Right cardiac atrium (tissue), 5 donors: ENCODE data around the gene DPPA5. TPM values are rescaled to one million over a fixed set of nuclear protein-coding genes. Genes with fewer than 3 reads are reported as not detected.
A peak's percentile ranks its signal among the peaks of the same experiment; 100 is the strongest.
"Not testable (repeated sequence)": the region's sequence is repeated elsewhere in the genome, so short reads cannot be mapped to it uniquely, and the experiment has no call there.

Experiments
- ATAC-seq, 2 donors: fragments of 200-7000 bp; cut with Tn5 transposase; one replicate each; pipeline versions ENCODE4 v1.8.0 to v1.9.1; 2020; ENCODE audit warnings: moderate library complexity in 2 of 2, mild to moderate bottlenecking in 1 of 2
- DNase-seq, 3 donors: peaks; one replicate each; pipeline ENCODE4 v3.0.0-alpha.2; 2020
- H3K27ac ChIP-seq: one replicate; pipeline ENCODE4 v1.5.1; 2013; ENCODE audit warnings: mild to moderate bottlenecking, low read length, control low read depth, moderate library complexity
- H3K27me3 ChIP-seq: one replicate; pipeline ENCODE4 v1.6.1; 2013; ENCODE audit not compliant: control insufficient read depth, insufficient read depth
- H3K4me1 ChIP-seq: one replicate; pipeline ENCODE4 v1.6.1; 2013; ENCODE audit warnings: low read length; ENCODE audit not compliant: control insufficient read depth, insufficient read depth
- H3K4me3 ChIP-seq: one replicate; pipeline ENCODE4 v1.5.1; 2013; ENCODE audit warnings: low read length, control low read depth
- H3K9me3 ChIP-seq: one replicate; pipeline ENCODE4 v1.6.1; 2013; ENCODE audit warnings: low read length; ENCODE audit not compliant: control insufficient read depth
- WGBS: extraction: QIAGEN DNeasy Blood & Tissue Kit; methylation state at CpG from one replicate; pipeline ENCODE4 v1.1.7; 2013; 5-methylcytosine and 5-hydroxymethylcytosine counted together
- intact Hi-C, 4 donors: fragments of 100-400 bp; cut with DNase I; formaldehyde crosslinking; loops; one replicate each; pipeline versions ENCODE4 v1.11.0 to v1.14.0; 2022 to 2023
- polyA plus RNA-seq: library from polyadenylated mRNA; stranded (reverse); fragments of 200-250 nt; gene quantifications from one replicate; pipeline ENCODE4 v1.2.3, GENCODE V29; 2013
- total RNA-seq, 4 donors: library from RNA; stranded (reverse); fragmentation: NEBNext Ultra II Directional; extraction: Animal tissue kit (Norgen Biotek cat#: 25700); gene quantifications; one replicate each; pipeline ENCODE4 v1.2.1, GENCODE V29; 2021
- donor health status: healthy with polysubstance abuse.
- donor health status: DM: no; HTN: yes; CAD: no.
- donor health status: DM: no; HTN: no; CAD: no.
- donor health status: DM: no; HTN: yes; CAD: no; lungs with severe emphysema.
- donor health status: DM: yes; HTN: yes; CAD: no.

DPPA5 gene
- total and polyA plus RNA-seq, 5 donors: not detected

DNA sequence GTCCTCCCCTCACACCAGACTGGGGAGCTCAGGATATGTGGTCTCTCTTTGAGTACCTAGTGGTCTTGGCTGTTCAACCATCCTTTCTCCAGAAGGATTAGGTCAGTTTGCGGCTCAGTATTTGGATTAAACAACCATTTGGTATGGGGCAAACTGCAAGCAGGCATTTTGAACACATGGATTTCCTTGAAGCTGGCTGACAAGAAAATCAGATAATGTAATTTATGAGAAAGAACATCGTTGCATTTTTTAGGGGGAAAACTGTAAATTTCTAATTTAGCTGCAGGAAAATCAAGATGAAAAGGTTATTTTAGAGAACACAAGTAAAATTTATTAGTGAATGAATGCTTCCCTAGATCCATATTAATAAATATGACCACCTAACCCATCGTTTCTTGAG is 25.3 kb downstream of the DPPA5 start:
- H3K9me3 ChIP-seq: no peaks in the 10 kb centered on the region
- no peaks in the 10 kb centered on the region for H3K4me1 ChIP-seq
- H3K4me3 ChIP-seq: no peak overlapping the region
- ATAC-seq: no peak
- no peak for DNase-seq
- intact Hi-C loops: loop anchor here in 2 of 4 donors (5.0 to 10.0 kb wide), 2 partner anchors 41 to 914 kb away; no protein-coding TSS in a partner anchor
- H3K27me3 ChIP-seq: no peaks in the 10 kb centered on the region
- H3K27ac ChIP-seq: no peak overlapping the region
- WGBS: 66% methylated on average over 3 of the region's 3 CpGs

DNA sequence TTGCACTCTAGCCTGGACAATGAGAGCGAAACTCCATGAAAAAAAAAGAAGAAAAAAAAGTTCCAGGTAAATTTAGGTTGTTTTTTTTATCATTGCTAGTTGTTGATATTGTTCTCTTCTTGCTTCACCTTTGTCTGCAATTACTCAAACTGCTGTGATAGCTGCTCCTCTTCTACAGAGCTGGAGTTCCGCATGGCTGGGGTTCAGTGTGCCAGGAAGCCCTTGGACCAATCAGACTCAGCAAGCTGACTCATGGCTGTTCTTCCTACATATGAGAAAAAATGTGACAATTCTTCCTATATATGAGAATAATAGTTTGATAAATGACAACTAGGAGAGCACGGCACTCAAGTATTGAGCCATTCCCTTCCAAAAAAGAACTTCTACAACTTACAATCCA is 28.4 kb downstream of the DPPA5 start:
- H3K4me1 ChIP-seq: no peaks in the 10 kb centered on the region
- no peaks in the 10 kb centered on the region for H3K9me3 ChIP-seq
- no peak overlapping the region for H3K4me3 ChIP-seq
- no peak overlapping the region for H3K27ac ChIP-seq
- intact Hi-C loops: loop anchor here in 2 of 4 donors (5.0 to 10.0 kb wide), 2 partner anchors 38 to 911 kb away; no protein-coding TSS in a partner anchor
- ATAC-seq (no peak), DNase-seq (no peak)
- no peaks in the 10 kb centered on the region for H3K27me3 ChIP-seq
- WGBS: 91% methylated on average over 3 of the region's 3 CpGs

DNA sequence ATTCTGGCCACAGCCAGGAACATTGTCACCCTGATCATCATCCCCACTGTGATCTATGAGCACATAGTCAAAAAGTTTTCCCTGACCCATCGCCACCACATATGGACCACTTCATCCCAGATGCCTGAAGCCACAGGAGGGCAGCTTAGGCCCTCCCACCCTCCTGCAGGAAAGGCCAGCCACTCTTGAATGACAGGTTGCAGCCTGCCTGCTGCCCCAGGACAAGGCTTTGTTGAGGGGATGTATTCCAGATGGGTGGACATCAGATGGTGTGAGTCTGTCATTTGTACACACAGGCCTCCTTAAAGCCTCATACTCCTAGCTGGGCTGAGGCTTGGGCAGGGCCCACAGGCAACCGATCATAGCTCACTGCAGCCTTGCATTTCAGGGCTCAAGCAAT is 30.8 kb downstream of the DPPA5 start:
- Histone ChIP-seq H3K9me3 (no peaks in the 10 kb centered on the region), H3K4me1 (no peaks in the 10 kb centered on the region), H3K4me3 (no peak overlapping the region), H3K27me3 (no peaks in the 10 kb centered on the region), H3K27ac (no peak overlapping the region)
- intact Hi-C loops: loop anchor here in 1 of 4 donors (10.0 kb wide), 1 partner anchor 909 kb away; no protein-coding TSS in a partner anchor
- WGBS: 82% methylated on average over 2 of the region's 2 CpGs
- DNase-seq (no peak), ATAC-seq (no peak)

DNA sequence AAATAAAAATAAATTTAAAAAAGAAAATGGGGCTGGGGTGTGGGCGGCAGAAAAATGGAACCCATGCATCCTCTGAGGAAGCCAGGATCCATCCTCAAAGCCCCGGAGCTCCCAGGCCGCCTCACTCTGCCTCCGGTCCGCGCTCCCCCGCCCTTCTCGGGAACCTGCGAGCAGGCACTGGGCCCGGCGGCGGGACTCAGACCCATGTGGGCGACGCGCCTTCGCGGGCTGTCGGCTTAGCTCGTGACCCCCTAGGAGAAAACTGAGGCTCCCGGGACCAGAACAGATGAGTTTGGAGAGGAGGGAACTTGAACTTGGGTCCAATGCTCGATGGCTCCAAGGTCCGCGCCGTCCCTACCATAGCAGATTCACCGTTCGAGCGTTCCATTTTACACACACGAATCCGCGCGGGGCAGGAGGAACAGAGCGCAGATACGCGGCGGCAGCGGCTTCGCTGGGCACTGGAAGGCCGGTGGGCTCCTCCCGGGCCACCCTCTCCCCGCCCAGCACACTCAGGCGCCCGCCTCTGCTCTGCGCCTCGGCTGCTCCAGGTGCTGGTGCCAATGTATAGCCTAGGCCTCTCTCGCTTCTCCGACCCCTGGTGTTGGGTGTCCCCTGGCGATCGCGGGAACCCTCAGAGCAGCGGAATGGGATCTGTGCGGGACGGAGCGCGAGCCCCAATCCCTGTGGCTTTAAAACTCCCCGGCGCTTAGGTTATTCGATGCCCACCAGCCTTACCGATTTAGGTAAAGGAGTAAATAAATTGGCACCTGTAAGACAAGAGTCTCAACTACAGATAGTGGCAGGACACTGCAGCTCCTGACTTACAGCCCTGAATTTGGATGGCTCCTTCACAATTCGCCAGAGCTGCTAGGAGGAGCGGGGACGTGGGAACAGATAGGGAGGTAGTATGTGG is 39.2 kb downstream of the DPPA5 start:
- Histone ChIP-seq H3K9me3 (no peaks in the 10 kb centered on the region), H3K4me3 (no peak overlapping the region), H3K27ac (no peak overlapping the region), H3K27me3 (no peaks in the 10 kb centered on the region), H3K4me1 (no peaks in the 10 kb centered on the region)
- intact Hi-C loops: no loop called here
- ATAC-seq (no peak), DNase-seq (peak in 1 of 3 donors; percentile 46)
- WGBS: 10% methylated on average over 61 of the region's 61 CpGs

DNA sequence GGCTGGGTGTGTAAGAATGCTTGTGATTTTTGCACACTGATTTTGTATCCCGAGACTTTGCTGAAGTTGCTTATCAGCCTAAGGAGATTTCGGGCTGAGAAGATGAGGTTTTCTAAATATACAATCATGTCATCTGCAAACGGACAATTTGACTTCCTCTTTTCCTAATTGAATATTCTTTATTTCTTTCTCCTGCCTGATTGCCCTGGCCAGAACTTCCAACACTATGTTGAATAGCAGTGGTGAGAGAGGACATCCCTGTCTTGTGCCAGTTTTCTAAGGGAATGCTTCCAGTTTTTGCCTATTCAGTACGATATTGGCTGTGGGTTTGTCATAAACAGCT is 43.6 kb downstream of the DPPA5 start:
- H3K27ac ChIP-seq, H3K9me3 ChIP-seq, DNase-seq, H3K27me3 ChIP-seq, H3K4me1 ChIP-seq, intact Hi-C loops, ATAC-seq: not testable (repeated sequence)
- 9% methylated on average over 4 of the region's 4 CpGs for WGBS
- H3K4me3 ChIP-seq: peak overlapping the region; percentile 76

DNA sequence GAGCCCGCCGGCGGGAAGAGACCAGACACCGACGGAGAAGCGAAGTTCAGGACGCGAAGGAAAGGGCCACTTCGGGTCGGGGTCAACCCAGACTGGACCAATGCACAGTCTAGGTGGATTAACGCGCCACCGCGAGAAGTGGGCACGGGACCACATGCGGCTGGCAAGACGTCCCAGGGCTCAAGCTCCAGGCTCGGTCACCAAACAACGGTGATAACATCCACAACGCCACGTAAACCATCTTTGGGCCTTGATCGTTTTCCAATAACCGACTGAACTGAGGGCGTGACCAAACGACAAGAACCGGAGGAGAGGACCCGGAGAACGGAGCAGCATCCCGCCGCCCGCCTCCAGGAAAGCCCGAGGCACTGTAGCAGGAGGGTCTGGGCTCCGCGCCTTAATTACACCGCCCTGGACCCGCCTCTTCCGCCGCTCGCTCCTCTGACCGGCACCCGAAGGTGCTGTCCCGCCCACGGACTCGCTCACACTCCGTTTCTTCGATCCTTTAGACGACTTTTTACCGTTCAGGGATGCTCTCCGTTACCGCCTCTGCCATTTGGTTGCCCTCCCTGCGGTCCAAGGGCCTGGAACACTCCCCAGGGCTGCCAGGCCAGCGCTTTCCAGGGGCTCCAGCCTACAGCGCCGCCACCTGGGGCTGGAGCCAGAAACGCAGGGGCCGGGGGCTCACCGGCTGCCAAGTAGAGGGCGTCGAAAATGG is 44.1 kb downstream of the DPPA5 start:
- no peaks in the 10 kb centered on the region for H3K9me3 ChIP-seq
- DNase-seq: peak; percentile 55 to 86 (median 82)
- H3K4me1 ChIP-seq: no peaks in the 10 kb centered on the region
- ATAC-seq: peak; percentile 96 to 97
- WGBS: under 1% methylated on average over 59 of the region's 59 CpGs
- H3K27me3 ChIP-seq: no peaks in the 10 kb centered on the region
- H3K4me3 ChIP-seq: peak overlapping the region; percentile 76
- intact Hi-C loops: no loop called here
- H3K27ac ChIP-seq: no peak overlapping the region

DNA sequence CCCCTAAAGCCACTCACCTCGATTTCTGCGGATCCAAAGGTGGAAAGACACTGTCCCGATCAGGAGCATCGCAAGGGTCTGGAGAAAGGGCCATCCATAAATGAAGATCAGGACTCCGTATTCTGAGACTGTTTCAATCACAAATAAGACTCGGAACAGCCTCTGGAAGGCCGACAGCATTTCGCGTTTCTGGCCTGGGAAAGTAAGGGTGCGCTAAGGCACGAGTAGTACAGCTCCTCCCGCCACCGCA is 44.6 kb downstream of the DPPA5 start:
- intact Hi-C loops: no loop called here
- no peaks in the 10 kb centered on the region for H3K4me1 ChIP-seq
- peak in 1 of 3 donors; percentile 50 for DNase-seq
- no peaks in the 10 kb centered on the region for H3K27me3 ChIP-seq
- peak in 1 of 2 donors; percentile 74 for ATAC-seq
- WGBS: 4% methylated on average over 13 of the region's 13 CpGs
- H3K9me3 ChIP-seq: no peaks in the 10 kb centered on the region
- H3K27ac ChIP-seq: no peak overlapping the region
- peak overlapping the region; percentile 76 for H3K4me3 ChIP-seq

DNA sequence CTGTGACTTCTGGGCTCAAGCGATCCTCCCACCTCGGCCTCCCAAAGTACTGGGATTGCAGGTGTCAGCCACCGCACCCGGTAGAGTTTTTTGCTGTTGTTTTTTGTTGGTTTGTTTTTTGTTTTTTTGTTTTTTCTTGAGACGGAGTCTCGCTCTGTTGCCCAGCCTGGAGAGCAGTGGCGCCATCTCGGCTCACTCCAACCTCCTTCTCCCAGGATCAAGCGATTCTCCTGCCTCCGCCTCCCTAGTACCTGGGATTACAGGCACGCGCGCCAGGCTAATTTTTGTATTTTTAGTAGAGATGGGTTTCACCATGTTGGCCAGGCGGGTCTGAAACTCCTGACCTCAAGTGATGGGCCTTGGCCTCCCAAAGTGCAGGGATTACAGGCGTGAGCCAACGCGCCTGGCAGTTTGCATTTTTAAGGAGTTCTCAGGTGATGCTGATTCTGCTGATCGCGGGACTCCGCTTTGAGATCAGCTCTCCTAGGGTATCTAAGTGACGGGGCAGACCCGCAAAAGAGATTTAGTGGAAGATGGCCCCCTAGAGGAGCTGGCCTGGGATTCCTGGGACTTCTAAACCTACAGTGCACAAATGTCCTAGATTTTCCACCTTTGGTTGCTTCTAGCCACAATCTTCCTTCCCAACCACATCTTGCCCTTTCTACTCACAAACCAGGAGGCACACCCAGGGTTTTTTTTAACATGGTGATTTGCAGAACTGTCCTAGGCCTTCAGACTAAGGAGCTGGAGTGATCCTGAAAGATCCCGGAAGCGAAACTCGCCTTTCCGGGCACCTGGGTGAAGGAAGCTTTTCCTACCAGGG is 45.2 kb downstream of the DPPA5 start:
- peak overlapping the region; percentile 76 for H3K4me3 ChIP-seq
- DNase-seq (peak in 1 of 3 donors; percentile 23), ATAC-seq (no peak)
- no peaks in the 10 kb centered on the region for H3K4me1 ChIP-seq
- no peak overlapping the region for H3K27ac ChIP-seq
- H3K9me3 ChIP-seq: no peaks in the 10 kb centered on the region
- intact Hi-C loops: no loop called here
- H3K27me3 ChIP-seq: no peaks in the 10 kb centered on the region
- 81% methylated on average over 26 of the region's 26 CpGs for WGBS

DNA sequence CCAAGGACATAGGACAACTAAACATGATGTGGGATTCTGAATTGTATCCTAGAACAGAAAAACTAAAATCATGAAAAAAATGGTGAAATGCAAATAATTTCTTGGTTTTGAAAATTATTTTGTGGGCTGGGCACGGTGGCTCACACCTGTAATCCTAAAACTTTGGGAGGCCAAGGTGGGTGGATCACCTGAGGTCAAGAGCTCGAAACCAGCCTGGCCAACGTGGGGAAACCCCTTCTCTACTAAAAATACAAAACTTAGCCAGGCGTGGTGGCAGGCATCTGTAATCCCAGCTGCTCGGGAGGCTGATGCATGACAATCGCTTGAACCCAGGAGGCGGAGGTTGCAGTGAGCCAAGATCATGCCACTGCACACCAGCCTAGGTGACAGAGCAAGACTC is 50.3 kb downstream of the DPPA5 start:
- ATAC-seq, intact Hi-C loops, H3K4me3 ChIP-seq, H3K4me1 ChIP-seq, H3K27me3 ChIP-seq, H3K27ac ChIP-seq, DNase-seq, H3K9me3 ChIP-seq: not testable (repeated sequence)
- WGBS: 89% methylated on average over 7 of the region's 7 CpGs
